Gastrocnemius medialis (tissue), 4 donors: Measurements from ENCODE around the gene PLCB3.

Experiments used
- CTCF ChIP-seq, 5 experiments: fragments of 450-650 bp in 3 of 5; fragments of 200-600 bp in 2 of 5; sonication (generic) in 2 of 5; IDR thresholded peaks in 4 of 5; conservative IDR thresholded peaks in 1 of 5; 1 replicate in 4 of 5; 2 replicates in 1 of 5; pipeline ENCODE4 v1.5.1; 2016 to 2019; ENCODE audit warnings: antibody characterized with exemption in 5 of 5, mild to moderate bottlenecking in 3 of 5, moderate library complexity in 3 of 5
- POLR2A ChIP-seq, 2 donors: fragments of 450-650 bp; IDR thresholded peaks; one replicate each; pipeline ENCODE4 v1.6.1; 2017; ENCODE audit warnings: antibody characterized with exemption in 2 of 2, mild to moderate bottlenecking in 2 of 2, moderate library complexity in 2 of 2

- no peak for TF ChIP-seq POLR2A (IDR thresholded peaks at IDR 0.05)
- no peak for TF ChIP-seq CTCF (IDR thresholded peaks at IDR 0.05 in 4 of 5, conservative IDR thresholded peaks at IDR 0.05 in 1 of 5)
These were observed 40.0 kb downstream of the PLCB3 start, which contains the start of gene KCNK4 for GRCh38 chr11:64291262-64291751.
